ENCODE measurements around the gene CCDC102B.

CCDC102B gene

GRCh38 chr18:68919900-68920299 is 122.0 kb downstream of the CCDC102B start:
- Histone ChIP-seq H3K27ac (ENCODE audit: low read depth, low read length) (no peak overlapping the region), H3K36me3 (ENCODE audit: control insufficient read depth, low read length) (no peaks in the 10 kb centered on the region), H4K20me1 (ENCODE audit: control insufficient read depth, insufficient read depth, low read depth, low read length) (no peaks in the 10 kb centered on the region), H3K4me2 (ENCODE audit: low read length) (no peak overlapping the region), H3K79me2 (ENCODE audit: control insufficient read depth, low read length) (no peaks in the 10 kb centered on the region), H3K4me3 (ENCODE audit: low read length) (no peak overlapping the region), H3K9me3 (ENCODE audit: control insufficient read depth, insufficient read depth, low read length) (no peaks in the 10 kb centered on the region), H3F3A (ENCODE audit: control insufficient read depth, insufficient read depth) (no peaks in the 10 kb centered on the region), H3K9me2 (replicated peaks; ENCODE audit: control insufficient read depth, low read length) (no peaks in the 10 kb centered on the region; the same call in 1 of the 2 replicates), H3K27me3 (ENCODE audit: control insufficient read depth, low read length) (no peaks in the 10 kb centered on the region), H3K4me1 (ENCODE audit: control insufficient read depth, low read length) (no peaks in the 10 kb centered on the region)
- TF ChIP-seq CTCF (IDR thresholded peaks at IDR 0.05; ENCODE audit: low read depth, low read length, poor library complexity, severe bottlenecking) = no peak
- no peak for TF ChIP-seq EZH2phosphoT487 (IDR thresholded peaks at IDR 0.05; ENCODE audit: borderline replicate concordance, low read length)

GRCh38 chr18:68922392-68922791 is 124.5 kb downstream of the CCDC102B start:
- Histone ChIP-seq H3K27me3 (ENCODE audit: control insufficient read depth, low read length) (no peaks in the 10 kb centered on the region), H3K4me1 (ENCODE audit: control insufficient read depth, low read length) (no peaks in the 10 kb centered on the region), H3F3A (ENCODE audit: control insufficient read depth, insufficient read depth) (no peaks in the 10 kb centered on the region), H4K20me1 (ENCODE audit: control insufficient read depth, insufficient read depth, low read depth, low read length) (no peaks in the 10 kb centered on the region), H3K79me2 (ENCODE audit: control insufficient read depth, low read length) (no peaks in the 10 kb centered on the region), H3K36me3 (ENCODE audit: control insufficient read depth, low read length) (no peaks in the 10 kb centered on the region), H3K4me2 (ENCODE audit: low read length) (no peak overlapping the region), H3K27ac (ENCODE audit: low read depth, low read length) (no peak overlapping the region), H3K9me3 (ENCODE audit: control insufficient read depth, insufficient read depth, low read length) (no peaks in the 10 kb centered on the region), H3K9me2 (replicated peaks; ENCODE audit: control insufficient read depth, low read length) (no peaks in the 10 kb centered on the region), H3K4me3 (ENCODE audit: low read length) (no peak overlapping the region)
- no peak for TF ChIP-seq EZH2phosphoT487 (IDR thresholded peaks at IDR 0.05; ENCODE audit: borderline replicate concordance, low read length)
- TF ChIP-seq CTCF (IDR thresholded peaks at IDR 0.05; ENCODE audit: low read depth, low read length, poor library complexity, severe bottlenecking) = no peak

GRCh38 chr18:68925268-68925667 is 127.4 kb downstream of the CCDC102B start:
- H3K9me3 ChIP-seq (ENCODE audit: control insufficient read depth, insufficient read depth, low read length) = no peaks in the 10 kb centered on the region
- no peaks in the 10 kb centered on the region for H3K27me3 ChIP-seq (ENCODE audit: control insufficient read depth, low read length)
- no peaks in the 10 kb centered on the region for H3K4me1 ChIP-seq (ENCODE audit: control insufficient read depth, low read length)
- H3K9me2 ChIP-seq (replicated peaks; ENCODE audit: control insufficient read depth, low read length) = no peaks in the 10 kb centered on the region
- no peak overlapping the region for H3K4me3 ChIP-seq (ENCODE audit: low read length)
- H3K36me3 ChIP-seq (ENCODE audit: control insufficient read depth, low read length) = no peaks in the 10 kb centered on the region
- no peak for TF ChIP-seq CTCF (IDR thresholded peaks at IDR 0.05; ENCODE audit: low read depth, low read length, poor library complexity, severe bottlenecking)
- TF ChIP-seq EZH2phosphoT487 (IDR thresholded peaks at IDR 0.05; ENCODE audit: borderline replicate concordance, low read length) = no peak
- H3K27ac ChIP-seq (ENCODE audit: low read depth, low read length) = no peak overlapping the region
- no peaks in the 10 kb centered on the region for H3F3A ChIP-seq (ENCODE audit: control insufficient read depth, insufficient read depth)
- no peak overlapping the region for H3K4me2 ChIP-seq (ENCODE audit: low read length)
- H4K20me1 ChIP-seq (ENCODE audit: control insufficient read depth, insufficient read depth, low read depth, low read length) = no peaks in the 10 kb centered on the region
- H3K79me2 ChIP-seq (ENCODE audit: control insufficient read depth, low read length) = no peaks in the 10 kb centered on the region
